SK-N-SH (cell line): Measurements from ENCODE around the gene LRIT2.

Experiments
- EP300 ChIP-seq, 2 experiments: IDR thresholded peaks; 2 replicates each; pipeline versions ENCODE4 v1.4.0 to v1.6.1; 2012; ENCODE audit warnings: borderline replicate concordance in 1 of 2, low read depth in 1 of 2, low read length in 1 of 2
- EZH2phosphoT487 ChIP-seq: fragments of 200-600 bp; sonication (generic); IDR thresholded peaks from 2 replicates; pipeline ENCODE4 v1.6.1; 2017; ENCODE audit warnings: low read depth, mixed run types, mild to moderate bottlenecking, antibody characterized with exemption, moderate library complexity, borderline replicate concordance
- GABPA ChIP-seq: IDR thresholded peaks from 2 replicates; pipeline ENCODE4 v1.4.0; 2012; ENCODE audit warnings: low read depth, mild to moderate bottlenecking
- MXI1 ChIP-seq: IDR thresholded peaks from 2 replicates; pipeline ENCODE4 v1.6.1; 2012; ENCODE audit warnings: mild to moderate bottlenecking, low read depth, low read length, improper control_type of control experiment
- POLR2AphosphoS5 ChIP-seq: IDR thresholded peaks from 2 replicates; pipeline ENCODE4 v1.6.1; 2012; ENCODE audit warnings: low read depth, low read length
- YY1 ChIP-seq: IDR thresholded peaks from 2 replicates; pipeline ENCODE4 v1.4.0; 2012; ENCODE audit warnings: low read depth, mild to moderate bottlenecking
- TF ChIP-seq, protein P1 (sequence below): fragments of 200-600 bp; sonication (generic); IDR thresholded peaks from 2 replicates; pipeline ENCODE4 v1.6.1; 2017; ENCODE audit warnings: antibody characterized with exemption, mild to moderate bottlenecking, moderate library complexity

DNA sequence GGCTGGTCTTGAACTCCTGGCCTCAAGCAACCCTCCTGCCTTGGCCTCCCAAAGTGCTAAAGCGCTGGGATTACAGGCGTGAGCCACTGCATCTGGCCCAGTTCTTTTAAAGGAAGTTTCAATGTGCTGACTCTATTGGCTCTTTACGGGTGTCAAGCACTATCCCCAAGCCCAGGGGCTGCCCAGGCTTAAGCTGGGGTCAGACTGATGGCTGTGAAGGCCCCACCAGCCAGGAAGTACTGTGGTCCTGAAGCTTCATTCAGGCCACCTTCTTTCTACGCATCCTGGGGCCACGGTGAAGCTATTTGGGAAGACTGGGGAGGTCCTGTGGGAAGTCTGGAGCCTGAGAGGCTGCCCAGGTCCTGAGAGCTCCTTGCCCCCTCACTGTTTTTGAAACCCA, 43.7 kb downstream of the LRIT2 start:
- TF ChIP-seq GABPA (no peak), MXI1 (no peak), POLR2AphosphoS5 (no peak), YY1 (no peak), EZH2phosphoT487 (no peak), EP300 (IDR thresholded peaks at IDR 0.05; ENCODE audit: borderline replicate concordance in 1 of 2, low read depth in 1 of 2, low read length in 1 of 2) (no peak)
- TF ChIP-seq, protein P1, sequence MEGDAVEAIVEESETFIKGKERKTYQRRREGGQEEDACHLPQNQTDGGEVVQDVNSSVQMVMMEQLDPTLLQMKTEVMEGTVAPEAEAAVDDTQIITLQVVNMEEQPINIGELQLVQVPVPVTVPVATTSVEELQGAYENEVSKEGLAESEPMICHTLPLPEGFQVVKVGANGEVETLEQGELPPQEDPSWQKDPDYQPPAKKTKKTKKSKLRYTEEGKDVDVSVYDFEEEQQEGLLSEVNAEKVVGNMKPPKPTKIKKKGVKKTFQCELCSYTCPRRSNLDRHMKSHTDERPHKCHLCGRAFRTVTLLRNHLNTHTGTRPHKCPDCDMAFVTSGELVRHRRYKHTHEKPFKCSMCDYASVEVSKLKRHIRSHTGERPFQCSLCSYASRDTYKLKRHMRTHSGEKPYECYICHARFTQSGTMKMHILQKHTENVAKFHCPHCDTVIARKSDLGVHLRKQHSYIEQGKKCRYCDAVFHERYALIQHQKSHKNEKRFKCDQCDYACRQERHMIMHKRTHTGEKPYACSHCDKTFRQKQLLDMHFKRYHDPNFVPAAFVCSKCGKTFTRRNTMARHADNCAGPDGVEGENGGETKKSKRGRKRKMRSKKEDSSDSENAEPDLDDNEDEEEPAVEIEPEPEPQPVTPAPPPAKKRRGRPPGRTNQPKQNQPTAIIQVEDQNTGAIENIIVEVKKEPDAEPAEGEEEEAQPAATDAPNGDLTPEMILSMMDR = no peak
